ENCODE data around the gene LOXL1.

Gene LOXL1

DNA sequence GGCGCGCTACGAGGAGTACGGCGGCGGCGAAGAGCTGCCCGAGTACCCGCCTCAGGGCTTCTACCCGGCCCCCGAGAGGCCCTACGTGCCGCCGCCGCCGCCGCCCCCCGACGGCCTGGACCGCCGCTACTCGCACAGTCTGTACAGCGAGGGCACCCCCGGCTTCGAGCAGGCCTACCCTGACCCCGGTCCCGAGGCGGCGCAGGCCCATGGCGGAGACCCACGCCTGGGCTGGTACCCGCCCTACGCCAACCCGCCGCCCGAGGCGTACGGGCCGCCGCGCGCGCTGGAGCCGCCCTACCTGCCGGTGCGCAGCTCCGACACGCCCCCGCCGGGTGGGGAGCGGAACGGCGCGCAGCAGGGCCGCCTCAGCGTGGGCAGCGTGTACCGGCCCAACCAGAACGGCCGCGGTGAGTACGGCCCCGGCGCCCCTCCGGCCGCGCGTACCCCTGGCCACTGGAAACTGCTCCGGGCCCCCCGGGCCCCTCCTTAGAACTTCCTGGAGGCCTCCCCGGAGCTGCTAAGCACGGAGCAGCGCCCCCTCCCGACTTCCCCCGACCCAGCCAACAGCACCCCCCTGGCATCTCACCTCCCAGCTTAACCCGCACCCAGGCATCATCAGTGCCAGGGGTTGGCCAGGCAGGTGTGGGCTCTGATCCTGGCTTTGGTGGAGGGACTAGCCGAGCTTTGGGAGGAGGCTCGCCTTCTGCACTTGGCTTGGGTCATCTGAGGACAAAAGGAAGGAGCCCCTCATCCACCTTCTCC lies 1.4 kb downstream of the LOXL1 start:
- peak; percentile 87 for TF ChIP-seq EGR1 (IDR thresholded peaks at IDR 0.05)
- TF ChIP-seq CEBPB (IDR thresholded peaks at IDR 0.05) = no peak
- no peak for TF ChIP-seq TAF1 (IDR thresholded peaks at IDR 0.05; ENCODE audit: low read depth)
- TF ChIP-seq TEAD4 (IDR thresholded peaks at IDR 0.05) = no peak
- 0 out of 2 replicates have a peak, but pooled peaks have one; percentile 16 for TF ChIP-seq TCF12 (IDR thresholded peaks at IDR 0.05; ENCODE audit: low read depth)
- TF ChIP-seq CREB1 (IDR thresholded peaks at IDR 0.05; ENCODE audit: low read depth) = no peak
- TF ChIP-seq EP300 (IDR thresholded peaks at IDR 0.05; ENCODE audit: borderline replicate concordance) = no peak
- TF ChIP-seq ZBTB7A (IDR thresholded peaks at IDR 0.05; ENCODE audit: low read depth) = peak; percentile 76
- TF ChIP-seq YY1 (IDR thresholded peaks at IDR 0.05; ENCODE audit: low read depth) = peak; percentile 56; the same call in 1 of the 2 replicates
- no peak for TF ChIP-seq FOXM1 (IDR thresholded peaks at IDR 0.05; ENCODE audit: borderline replicate concordance, low read depth)
- 0 out of 2 replicates have a peak, but pooled peaks have one; percentile 5 for TF ChIP-seq RAD21 (IDR thresholded peaks at IDR 0.05; ENCODE audit: low read depth)
- TF ChIP-seq, protein P1, sequence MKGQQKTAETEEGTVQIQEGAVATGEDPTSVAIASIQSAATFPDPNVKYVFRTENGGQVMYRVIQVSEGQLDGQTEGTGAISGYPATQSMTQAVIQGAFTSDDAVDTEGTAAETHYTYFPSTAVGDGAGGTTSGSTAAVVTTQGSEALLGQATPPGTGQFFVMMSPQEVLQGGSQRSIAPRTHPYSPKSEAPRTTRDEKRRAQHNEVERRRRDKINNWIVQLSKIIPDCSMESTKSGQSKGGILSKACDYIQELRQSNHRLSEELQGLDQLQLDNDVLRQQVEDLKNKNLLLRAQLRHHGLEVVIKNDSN (IDR thresholded peaks at IDR 0.05) = 0 out of 2 replicates have a peak, but pooled peaks have one; percentile 2
- TF ChIP-seq, protein P2, sequence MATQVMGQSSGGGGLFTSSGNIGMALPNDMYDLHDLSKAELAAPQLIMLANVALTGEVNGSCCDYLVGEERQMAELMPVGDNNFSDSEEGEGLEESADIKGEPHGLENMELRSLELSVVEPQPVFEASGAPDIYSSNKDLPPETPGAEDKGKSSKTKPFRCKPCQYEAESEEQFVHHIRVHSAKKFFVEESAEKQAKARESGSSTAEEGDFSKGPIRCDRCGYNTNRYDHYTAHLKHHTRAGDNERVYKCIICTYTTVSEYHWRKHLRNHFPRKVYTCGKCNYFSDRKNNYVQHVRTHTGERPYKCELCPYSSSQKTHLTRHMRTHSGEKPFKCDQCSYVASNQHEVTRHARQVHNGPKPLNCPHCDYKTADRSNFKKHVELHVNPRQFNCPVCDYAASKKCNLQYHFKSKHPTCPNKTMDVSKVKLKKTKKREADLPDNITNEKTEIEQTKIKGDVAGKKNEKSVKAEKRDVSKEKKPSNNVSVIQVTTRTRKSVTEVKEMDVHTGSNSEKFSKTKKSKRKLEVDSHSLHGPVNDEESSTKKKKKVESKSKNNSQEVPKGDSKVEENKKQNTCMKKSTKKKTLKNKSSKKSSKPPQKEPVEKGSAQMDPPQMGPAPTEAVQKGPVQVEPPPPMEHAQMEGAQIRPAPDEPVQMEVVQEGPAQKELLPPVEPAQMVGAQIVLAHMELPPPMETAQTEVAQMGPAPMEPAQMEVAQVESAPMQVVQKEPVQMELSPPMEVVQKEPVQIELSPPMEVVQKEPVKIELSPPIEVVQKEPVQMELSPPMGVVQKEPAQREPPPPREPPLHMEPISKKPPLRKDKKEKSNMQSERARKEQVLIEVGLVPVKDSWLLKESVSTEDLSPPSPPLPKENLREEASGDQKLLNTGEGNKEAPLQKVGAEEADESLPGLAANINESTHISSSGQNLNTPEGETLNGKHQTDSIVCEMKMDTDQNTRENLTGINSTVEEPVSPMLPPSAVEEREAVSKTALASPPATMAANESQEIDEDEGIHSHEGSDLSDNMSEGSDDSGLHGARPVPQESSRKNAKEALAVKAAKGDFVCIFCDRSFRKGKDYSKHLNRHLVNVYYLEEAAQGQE (IDR thresholded peaks at IDR 0.05; ENCODE audit: low read depth) = no peak
- TF ChIP-seq, protein P3, sequence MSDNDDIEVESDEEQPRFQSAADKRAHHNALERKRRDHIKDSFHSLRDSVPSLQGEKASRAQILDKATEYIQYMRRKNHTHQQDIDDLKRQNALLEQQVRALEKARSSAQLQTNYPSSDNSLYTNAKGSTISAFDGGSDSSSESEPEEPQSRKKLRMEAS (IDR thresholded peaks at IDR 0.05) = no peak
- TF ChIP-seq NFIC (IDR thresholded peaks at IDR 0.05) = no peak

DNA sequence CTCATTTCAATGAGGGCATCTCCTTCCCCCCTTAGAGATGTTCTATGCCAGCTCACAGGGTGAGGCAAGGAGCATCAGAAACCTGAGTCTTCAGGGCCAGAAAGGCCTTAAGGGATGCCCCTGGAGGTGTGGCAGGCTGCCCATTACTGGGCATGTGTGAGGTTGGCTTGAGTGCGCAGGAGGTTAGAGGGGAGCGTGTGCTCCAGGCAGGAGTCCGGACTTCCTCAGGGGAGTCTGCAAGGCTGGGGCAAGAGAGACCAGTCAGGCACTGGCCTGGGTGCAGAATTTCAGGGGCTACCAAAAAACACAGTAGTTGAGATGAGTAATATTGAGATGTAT lies 1.9 kb downstream of the LOXL1 start:
- TF ChIP-seq NFIC (IDR thresholded peaks at IDR 0.05) = no peak
- TF ChIP-seq TCF12 (IDR thresholded peaks at IDR 0.05; ENCODE audit: low read depth) = no peak
- TF ChIP-seq CEBPB (IDR thresholded peaks at IDR 0.05) = no peak

DNA sequence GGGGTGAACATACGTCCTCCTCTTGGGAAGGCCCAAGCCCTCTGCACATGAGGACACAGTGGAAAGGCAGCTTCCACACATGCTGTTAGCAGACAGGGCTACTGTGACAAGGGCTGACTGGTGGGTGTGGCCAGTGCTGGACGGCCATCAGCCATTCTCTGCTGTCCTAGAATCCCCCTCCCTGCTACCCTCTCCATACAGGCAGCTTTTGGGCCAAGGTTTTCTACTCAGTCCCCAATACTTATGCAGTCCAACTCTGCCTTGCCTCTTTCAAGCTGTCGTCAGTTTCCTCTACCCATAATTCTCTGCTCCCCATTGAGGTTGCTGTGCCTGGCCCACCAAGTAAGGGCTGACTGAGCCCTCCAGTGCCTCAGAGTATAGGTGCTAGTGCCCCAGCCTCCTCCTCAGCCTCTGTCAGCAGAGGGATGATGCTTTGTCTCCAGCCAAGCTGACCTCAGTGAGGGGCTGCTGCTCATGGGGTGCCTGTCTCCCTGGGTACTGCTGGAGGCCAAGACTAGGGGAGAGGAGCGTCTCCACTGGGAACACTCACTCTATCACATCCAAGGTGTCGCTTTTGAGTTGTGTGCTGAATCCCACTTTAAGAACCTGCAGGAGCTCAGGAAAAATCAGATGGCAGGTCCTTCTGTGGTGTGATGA lies 2.8 kb downstream of the LOXL1 start:
- TF ChIP-seq TEAD4 (IDR thresholded peaks at IDR 0.05) (no peak), TCF12 (IDR thresholded peaks at IDR 0.05; ENCODE audit: low read depth) (no peak), NFIC (IDR thresholded peaks at IDR 0.05) (no peak), EGR1 (IDR thresholded peaks at IDR 0.05) (no peak), CREB1 (IDR thresholded peaks at IDR 0.05; ENCODE audit: low read depth) (no peak), CEBPB (IDR thresholded peaks at IDR 0.05) (no peak), RAD21 (IDR thresholded peaks at IDR 0.05; ENCODE audit: low read depth) (no peak), TAF1 (IDR thresholded peaks at IDR 0.05; ENCODE audit: low read depth) (no peak), FOXM1 (IDR thresholded peaks at IDR 0.05; ENCODE audit: borderline replicate concordance, low read depth) (no peak), ZBTB7A (IDR thresholded peaks at IDR 0.05; ENCODE audit: low read depth) (no peak), EP300 (IDR thresholded peaks at IDR 0.05; ENCODE audit: borderline replicate concordance) (no peak), YY1 (IDR thresholded peaks at IDR 0.05; ENCODE audit: low read depth) (no peak)
- TF ChIP-seq, protein P1 (IDR thresholded peaks at IDR 0.05) = no peak
- TF ChIP-seq, protein P2 (IDR thresholded peaks at IDR 0.05; ENCODE audit: low read depth) = no peak

DNA sequence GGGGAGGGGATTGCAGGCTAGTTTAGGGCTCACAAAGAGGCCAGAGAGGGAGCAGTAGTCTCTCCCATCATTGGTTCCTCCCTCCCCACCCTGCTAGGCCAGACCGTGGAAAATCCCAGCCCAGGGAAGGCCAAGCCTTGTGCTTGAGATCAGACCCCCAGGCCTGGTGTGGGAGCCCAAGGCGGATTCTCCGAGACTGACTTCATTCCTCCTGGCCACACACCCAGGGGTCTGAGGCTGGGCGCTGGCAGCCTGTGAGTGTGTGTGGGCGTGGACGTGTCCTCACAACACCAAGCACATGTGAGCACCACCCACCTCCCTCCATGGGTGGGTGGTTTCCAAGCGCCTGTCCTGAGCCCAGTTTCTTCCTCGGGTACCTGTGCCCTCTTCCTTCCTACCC lies 4.1 kb downstream of the LOXL1 start:
- no peak for TF ChIP-seq EP300 (IDR thresholded peaks at IDR 0.05; ENCODE audit: borderline replicate concordance)
- TF ChIP-seq, protein P2 (IDR thresholded peaks at IDR 0.05; ENCODE audit: low read depth) = no peak
- TF ChIP-seq TAF1 (IDR thresholded peaks at IDR 0.05; ENCODE audit: low read depth) = no peak
- TF ChIP-seq CREB1 (IDR thresholded peaks at IDR 0.05; ENCODE audit: low read depth) = no peak
- TF ChIP-seq ZBTB7A (IDR thresholded peaks at IDR 0.05; ENCODE audit: low read depth) = no peak
- TF ChIP-seq FOXM1 (IDR thresholded peaks at IDR 0.05; ENCODE audit: borderline replicate concordance, low read depth) = no peak
- no peak for TF ChIP-seq TCF12 (IDR thresholded peaks at IDR 0.05; ENCODE audit: low read depth)
- no peak for TF ChIP-seq TEAD4 (IDR thresholded peaks at IDR 0.05)
- no peak for TF ChIP-seq RAD21 (IDR thresholded peaks at IDR 0.05; ENCODE audit: low read depth)
- TF ChIP-seq, protein P1 (IDR thresholded peaks at IDR 0.05) = no peak
- TF ChIP-seq EGR1 (IDR thresholded peaks at IDR 0.05) = no peak
- no peak for TF ChIP-seq CEBPB (IDR thresholded peaks at IDR 0.05)
